ENCODE data around the gene L3MBTL3. TPM values are rescaled to one million over a fixed set of nuclear protein-coding genes. Genes with fewer than 3 reads are reported as not detected.
"Not testable (repeated sequence)": the region's sequence is repeated elsewhere in the genome, so short reads cannot be mapped to it uniquely, and the experiment has no call there.

The L3MBTL3 gene
- total RNA-seq, 1 donor from 2014 or later, result 33.9 TPM

DNA sequence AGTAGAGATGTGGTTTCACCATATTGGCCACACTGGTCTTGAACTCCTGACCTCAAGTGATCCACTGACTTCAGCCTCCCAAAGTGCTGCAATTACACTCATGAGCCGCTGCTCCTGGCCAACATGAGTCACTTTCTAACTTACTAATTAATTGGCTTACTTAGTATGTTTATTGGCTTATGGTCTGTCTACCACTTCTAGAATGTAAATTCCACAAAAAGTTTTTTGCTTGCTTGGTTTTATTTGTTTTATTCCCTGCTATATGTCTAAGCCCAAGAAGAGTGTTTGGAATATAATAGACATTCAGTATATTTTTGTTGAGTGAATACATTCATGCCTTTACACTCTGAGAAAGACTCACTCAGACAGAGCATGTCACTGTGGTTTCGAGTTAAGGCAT, 118.4 kb downstream of the L3MBTL3 start:
- DNase-seq (ENCODE audit: low read depth in 2 of 2), result no peak

DNA sequence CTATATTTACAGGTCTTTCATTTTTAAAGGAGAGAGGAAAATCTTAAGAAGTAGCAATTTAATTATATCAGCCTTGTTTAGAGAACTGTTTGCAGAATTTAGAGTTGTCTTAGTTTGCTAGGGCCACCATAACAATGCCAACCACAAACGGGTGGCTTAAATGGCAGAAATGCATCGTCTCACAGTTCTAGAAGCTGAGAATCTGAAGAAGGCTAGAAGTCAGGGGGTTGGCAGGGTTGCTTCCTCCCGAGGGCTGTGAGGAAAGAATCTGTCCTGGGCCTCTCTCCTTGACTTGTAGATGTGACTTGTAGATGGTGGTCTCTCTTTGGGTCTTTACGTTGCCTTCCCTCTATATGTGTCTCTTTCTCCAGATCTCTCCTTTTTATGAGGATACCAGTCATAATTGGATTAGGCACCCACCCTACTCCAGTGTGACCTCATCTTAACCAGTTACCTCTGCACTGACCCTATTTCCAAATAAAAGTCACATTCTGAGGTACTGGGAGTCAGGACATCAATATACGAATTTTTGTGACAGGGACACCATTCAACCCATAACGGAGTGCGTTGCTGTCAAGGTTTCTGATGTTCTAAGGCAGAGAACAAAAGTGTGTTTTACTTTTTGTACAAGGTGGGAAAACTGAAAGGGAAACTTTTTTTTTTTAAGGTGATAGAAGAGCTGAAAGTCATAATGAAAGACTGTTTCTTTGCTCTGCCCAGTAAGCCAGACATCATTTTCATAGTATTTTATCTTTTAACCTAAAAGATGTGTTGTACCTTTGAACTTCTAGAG, 119.9 kb downstream of the L3MBTL3 start:
- DNase-seq (ENCODE audit: low read depth in 2 of 2), result no peak

- DNase-seq (ENCODE audit: low read depth in 2 of 2), result no peak
Observed at GRCh38 chr6:130138909-130139242, 120.5 kb downstream of the L3MBTL3 start.

DNA sequence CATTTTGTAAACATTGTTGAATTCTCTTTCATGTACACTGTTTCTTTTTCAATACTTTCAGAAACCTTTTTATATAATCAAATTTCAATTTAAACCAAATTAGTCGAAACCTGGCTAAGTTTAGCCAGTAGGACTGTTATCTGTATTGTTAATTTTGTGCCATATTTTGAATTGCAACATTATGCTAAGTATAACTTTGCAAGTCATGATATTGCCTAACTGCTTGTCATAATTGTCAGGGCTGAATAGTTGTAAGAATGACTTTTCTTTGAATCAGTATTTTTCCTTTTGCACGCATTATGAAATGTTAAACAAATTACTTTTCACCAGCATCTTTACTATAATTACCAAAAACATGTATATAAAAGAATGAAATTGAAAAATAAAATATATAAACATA, 121.7 kb downstream of the L3MBTL3 start:
- no peak for DNase-seq (ENCODE audit: low read depth in 2 of 2)

DNA sequence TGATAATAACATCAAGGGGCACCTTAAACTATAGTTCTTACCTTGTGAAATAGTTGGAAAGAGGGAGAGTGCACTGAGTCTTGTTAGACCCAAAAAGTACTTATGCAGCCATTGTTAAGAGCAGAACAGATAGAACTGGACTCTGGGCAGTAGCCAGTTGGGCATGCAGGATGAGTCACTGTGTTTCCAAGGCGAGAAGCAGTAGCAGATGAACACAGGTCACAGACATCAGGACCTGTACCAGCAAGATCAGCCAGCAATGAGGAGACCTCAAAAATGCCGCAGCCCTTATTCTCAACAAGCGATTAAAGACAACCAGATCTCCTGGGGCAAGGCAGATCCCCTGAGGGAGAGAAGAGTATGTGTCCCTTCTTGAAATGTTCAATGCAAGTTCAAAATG, 125.3 kb downstream of the L3MBTL3 start:
- peak; percentile 4 to 34 for DNase-seq (ENCODE audit: low read depth in 2 of 2)

DNA sequence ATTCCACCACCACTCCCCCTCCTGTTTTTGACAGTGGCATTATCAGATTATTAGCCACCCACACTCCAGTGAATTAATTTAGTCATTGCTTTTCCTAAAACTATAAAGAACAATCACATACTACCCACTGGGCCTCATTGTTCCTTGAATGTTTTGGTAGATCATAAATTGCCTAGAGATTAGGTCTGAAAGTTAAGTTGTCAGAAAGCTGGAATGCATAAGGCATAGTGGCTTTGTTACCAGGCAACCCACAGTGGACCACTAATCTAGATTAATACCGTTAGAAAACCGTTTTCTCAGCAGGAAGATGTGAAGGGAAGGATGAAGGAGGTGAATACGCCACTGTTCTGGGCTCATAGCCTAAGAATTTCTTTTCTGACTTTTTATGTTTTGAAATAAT, 128.7 kb downstream of the L3MBTL3 start:
- DNase-seq (ENCODE audit: low read depth in 2 of 2), result no peak

DNA sequence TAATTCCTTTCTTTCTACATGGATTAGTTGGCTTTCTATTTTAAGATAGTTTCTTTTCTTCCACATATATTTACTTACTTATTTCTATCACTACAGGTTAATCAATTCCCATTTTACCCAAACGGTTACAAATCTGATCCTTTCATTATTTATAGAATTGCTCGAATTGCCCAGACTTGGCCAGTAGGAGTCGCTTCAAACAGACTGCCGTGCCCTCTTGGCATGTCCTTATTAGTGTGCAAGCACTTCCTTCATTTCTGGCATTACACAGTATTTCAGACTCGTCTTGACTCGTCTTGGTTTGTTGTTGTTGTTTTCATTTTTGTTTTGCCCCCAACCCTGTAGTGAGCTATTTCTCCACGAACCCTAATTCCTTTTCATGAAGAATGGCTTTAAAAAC, 129.8 kb downstream of the L3MBTL3 start:
- no peak for DNase-seq (ENCODE audit: low read depth in 2 of 2)

- not testable (repeated sequence) for DNase-seq (ENCODE audit: low read depth in 2 of 2)
Observed at GRCh38 chr6:130149016-130149415, 130.6 kb downstream of the L3MBTL3 start.

DNA sequence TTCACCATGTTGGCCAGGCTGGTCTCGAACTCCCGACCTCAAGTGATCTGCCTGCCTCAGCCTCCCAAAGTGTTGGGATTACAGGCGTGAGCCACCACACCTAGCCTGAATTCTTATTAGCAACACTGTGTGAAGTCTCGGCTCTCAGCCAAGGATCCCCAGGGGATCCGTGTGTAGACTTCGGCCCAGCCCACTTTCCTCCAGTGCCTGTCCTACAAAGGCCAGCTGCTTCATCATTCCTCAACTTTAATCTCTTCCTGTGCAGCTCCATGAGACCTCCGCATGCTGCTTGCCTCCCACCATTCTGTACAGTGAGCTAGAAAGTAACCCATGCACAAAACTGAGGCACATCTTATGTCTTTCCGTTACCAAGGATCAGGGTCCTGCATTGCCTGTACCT, 132.5 kb downstream of the L3MBTL3 start:
- no peak for DNase-seq (ENCODE audit: low read depth in 2 of 2)

DNA sequence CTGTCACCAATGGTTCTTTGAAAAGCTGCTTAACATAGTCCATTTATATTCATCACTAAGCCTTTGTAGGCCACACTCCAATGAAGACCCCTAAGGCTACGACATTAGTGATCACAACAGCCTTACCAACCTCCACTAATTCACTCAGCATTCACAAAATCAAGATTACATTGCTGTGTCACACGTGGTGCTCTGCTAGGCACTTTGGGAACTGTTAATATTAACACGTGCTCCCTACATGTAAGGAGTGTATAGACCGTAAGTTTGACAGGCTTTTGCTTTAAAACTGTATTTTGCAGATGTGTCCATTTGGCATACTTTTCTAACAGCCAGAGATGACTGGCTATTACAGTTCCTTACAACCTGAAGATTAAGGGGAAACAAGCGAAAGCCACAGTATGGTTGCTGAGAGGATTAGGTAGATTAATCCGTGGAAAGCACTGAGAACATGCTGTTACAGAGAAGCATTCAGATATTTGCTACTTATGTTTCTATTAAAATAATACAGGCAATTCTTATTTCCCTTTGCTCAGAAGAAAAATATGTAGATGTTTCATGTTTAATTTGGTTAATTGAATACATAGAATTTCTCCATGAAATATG, 134.6 kb downstream of the L3MBTL3 start:
- no peak for DNase-seq (ENCODE audit: low read depth in 2 of 2)

GRCh38 chr6:130156908-130157307, 138.5 kb downstream of the L3MBTL3 start:
- DNase-seq (ENCODE audit: low read depth in 2 of 2), result no peak

DNA sequence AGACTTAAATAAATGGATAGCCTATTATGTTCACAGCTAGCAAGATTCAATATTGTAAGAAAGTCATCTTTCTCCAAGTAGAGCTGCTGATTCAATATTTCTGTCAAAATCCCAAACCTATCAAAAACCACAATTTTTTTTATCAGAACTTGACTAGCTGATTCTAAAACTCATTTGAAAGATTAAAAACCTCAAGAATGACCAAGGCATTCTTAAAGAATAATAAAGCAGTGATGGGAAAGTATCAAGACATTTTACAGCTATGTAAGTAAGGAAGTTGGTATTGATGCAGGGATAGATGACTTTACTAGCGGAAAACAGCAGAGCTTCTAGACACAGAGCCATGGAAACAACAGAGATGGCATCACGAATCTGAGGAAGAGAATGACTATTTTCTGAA, 139.7 kb downstream of the L3MBTL3 start:
- no peak for DNase-seq (ENCODE audit: low read depth in 2 of 2)

DNA sequence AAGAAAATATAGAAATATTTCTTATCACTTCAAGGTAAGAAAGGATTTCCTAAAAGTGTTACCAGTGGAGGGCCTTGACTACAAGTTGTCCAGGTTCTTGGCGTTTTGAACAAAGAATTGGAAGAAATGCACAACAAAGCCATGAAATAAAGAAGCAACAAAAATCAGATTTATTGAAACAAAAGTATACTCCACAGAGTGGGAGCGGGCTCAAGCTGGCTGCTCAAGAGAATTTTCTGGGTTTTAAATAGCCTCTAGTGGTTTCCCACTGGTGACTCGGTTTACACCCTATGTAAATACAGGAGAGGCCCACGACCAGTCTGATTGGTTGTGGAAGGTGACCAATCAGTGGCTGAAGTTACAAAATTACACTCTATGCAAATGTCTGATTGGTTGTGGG, 140.2 kb downstream of the L3MBTL3 start:
- no peak for DNase-seq (ENCODE audit: low read depth in 2 of 2)

DNA sequence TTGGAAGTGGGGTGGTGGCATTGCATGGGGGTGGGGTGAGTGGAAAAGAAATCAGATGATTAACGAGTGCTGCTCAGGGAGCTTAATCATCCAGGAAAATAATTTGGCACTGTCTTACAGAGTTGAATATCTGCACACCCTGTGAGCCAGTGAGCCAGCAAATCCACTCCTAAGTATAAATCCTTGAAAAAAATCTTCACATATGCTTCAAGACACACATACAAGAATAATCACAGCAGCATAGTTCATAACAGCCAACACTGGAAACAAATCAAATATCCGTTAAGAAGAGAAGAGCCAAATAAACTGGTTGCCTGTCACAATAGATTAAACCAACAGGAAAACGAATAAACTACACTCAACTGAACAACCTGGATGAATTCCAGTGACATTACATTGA, 141.6 kb downstream of the L3MBTL3 start:
- peak; percentile 10 to 41 for DNase-seq (ENCODE audit: low read depth in 2 of 2)

- no peak for DNase-seq (ENCODE audit: low read depth in 2 of 2)
Observed at GRCh38 chr6:130161683-130162404, 143.5 kb downstream of the L3MBTL3 start.

DNA sequence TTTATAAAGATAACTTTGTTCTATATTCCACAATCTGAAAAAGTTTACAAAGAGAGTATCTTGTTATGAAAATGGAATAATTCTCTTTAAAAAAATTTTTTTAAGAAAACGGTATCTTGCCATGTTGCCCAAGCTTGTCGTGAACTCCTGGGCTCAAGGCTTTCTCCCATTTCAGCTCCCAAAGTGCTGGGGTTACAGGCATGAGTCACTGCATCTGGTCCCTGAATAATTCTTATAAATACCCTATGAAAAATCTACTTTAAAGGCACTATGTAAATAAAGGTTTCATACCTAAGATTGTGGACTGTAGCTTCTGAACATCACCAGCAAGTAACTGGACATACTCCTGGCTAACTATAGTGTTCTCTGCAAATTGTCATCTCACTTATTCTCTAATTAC, 144.0 kb downstream of the L3MBTL3 start:
- no peak for DNase-seq (ENCODE audit: low read depth in 2 of 2)

DNA sequence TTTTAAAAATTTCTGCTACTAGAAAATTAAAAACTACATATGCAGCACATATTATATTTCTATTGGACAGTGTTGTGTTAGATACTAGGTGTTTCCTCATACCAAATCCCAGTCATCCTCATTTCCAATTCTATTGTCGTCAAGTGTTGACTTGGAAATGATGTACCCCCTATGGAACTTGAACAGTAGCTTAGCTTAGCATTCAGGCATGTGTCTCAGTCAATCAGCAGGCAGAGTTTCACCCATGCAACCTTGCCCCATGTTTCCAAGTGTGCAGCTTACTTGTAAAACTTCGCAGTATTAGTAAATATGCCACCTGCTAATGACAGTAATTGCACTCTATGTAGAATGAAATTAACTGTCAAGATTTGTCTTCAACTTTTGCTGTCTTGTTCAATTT, 144.9 kb downstream of the L3MBTL3 start:
- no peak for DNase-seq (ENCODE audit: low read depth in 2 of 2)

GRCh38 chr6:130164251-130164650, 145.9 kb downstream of the L3MBTL3 start:
- DNase-seq (ENCODE audit: low read depth in 2 of 2), result no peak

GRCh38 chr6:130167655-130168054, 149.3 kb downstream of the L3MBTL3 start:
- DNase-seq (ENCODE audit: low read depth in 2 of 2), result no peak

- DNase-seq (ENCODE audit: low read depth in 2 of 2), result not testable (repeated sequence)
Observed at GRCh38 chr6:130170160-130170559, 151.8 kb downstream of the L3MBTL3 start.

- DNase-seq (ENCODE audit: low read depth in 2 of 2), result not testable (repeated sequence)
Observed at GRCh38 chr6:130173377-130174004, 155.1 kb downstream of the L3MBTL3 start.

- no peak for DNase-seq (ENCODE audit: low read depth in 2 of 2)
Observed at GRCh38 chr6:130176378-130176777, 158.0 kb downstream of the L3MBTL3 start.
